HCT116 (cell line): ENCODE measurements around the gene SAC3D1. TPM values are rescaled to one million over a fixed set of nuclear protein-coding genes. Genes with fewer than 3 reads are reported as not detected.

Experiments used
- ATAC-seq: fragments of 200-7000 bp; cut with Tn5 transposase; 2 replicates; pipeline ENCODE4 v1.9.1; 2020; ENCODE audit warnings: mild to moderate bottlenecking, moderate library complexity
- BruUV-seq: library from RNA; stranded (reverse); fragments of 400-500 nt; replicated peaks from 2 replicates; lab custom pipeline; 2021; lab: Mats Ljungman, UMichigan
- CTCF ChIA-PET: fragments of 300-600 bp; sonication (Branson Sonifier 250); formaldehyde crosslinking; loops from one replicate; lab custom pipeline; 2021; ENCODE audit warnings: antibody characterized with exemption; lab: Charles Lee
- POLR2A ChIA-PET: fragments of 300-600, 350-600 bp; sonication (Branson Sonifier 250); formaldehyde crosslinking; loops from one replicate; lab custom pipeline; 2021; ENCODE audit warnings: antibody characterized with exemption; lab: Charles Lee
- RAD21 ChIA-PET, 2 experiments: fragments of 300-600 bp; sonication (Branson Sonifier 250); formaldehyde crosslinking; loops; one replicate each; lab custom pipeline; 2023; ENCODE audit warnings: low total read pairs in 2 of 2; ENCODE audit not compliant: uncharacterized antibody in 2 of 2, unreplicated experiment in 2 of 2, low non-redundant PET in 1 of 2; lab: Charles Lee
- DNase-seq: peaks from one replicate; pipeline ENCODE4 v3.0.0-alpha.2; 2010; ENCODE audit warnings: low read depth, low spot score
- H2AFZ ChIP-seq: fragments of 200-600 bp; shearing (Covaris generic), sonication (generic); 2 replicates; pipeline ENCODE4 v1.6.1; 2017; ENCODE audit warnings: low read depth, mixed run types, mixed read lengths, antibody characterized with exemption, low read length; ENCODE audit not compliant: poor library complexity, severe bottlenecking
- H3K27ac ChIP-seq: 2 replicates; pipeline ENCODE4 v1.5.1; 2012; ENCODE audit warnings: low read depth, low read length
- H3K27me3 ChIP-seq: fragments of 200-600 bp; sonication (generic); 2 replicates; pipeline ENCODE4 v1.6.1; 2016; ENCODE audit warnings: mixed run types, low read length, mixed read lengths; ENCODE audit not compliant: insufficient read depth
- H3K36me3 ChIP-seq, 2 experiments: fragments of 200-500 bp in 1 of 2; fragments of 200-600 bp in 1 of 2; sonication (Bioruptor generic) in 1 of 2; sonication (generic) in 1 of 2; 2 replicates each; pipeline versions ENCODE4 v1.5.1 to v1.6.1; 2014 to 2016; ENCODE audit warnings: low read length in 2 of 2, inconsistent platforms in 1 of 2, mixed read lengths in 1 of 2, mixed run types in 1 of 2; ENCODE audit not compliant: insufficient read depth in 2 of 2, control insufficient read depth in 1 of 2
- H3K4me1 ChIP-seq, 2 experiments: fragments of 200-600 bp in 1 of 2; sonication (generic) in 1 of 2; 2 replicates each; pipeline versions ENCODE4 v1.5.1 to v1.6.1; 2012 to 2017; ENCODE audit warnings: low read length in 2 of 2, inconsistent platforms in 1 of 2, mild to moderate bottlenecking in 1 of 2, mixed read lengths in 1 of 2, mixed run types in 1 of 2, moderate library complexity in 1 of 2; ENCODE audit not compliant: insufficient read depth in 2 of 2, control insufficient read depth in 1 of 2
- H3K4me2 ChIP-seq: fragments of 200-600 bp; sonication (generic); 2 replicates; pipeline ENCODE4 v1.6.1; 2017; ENCODE audit warnings: mixed run types, low read length, mixed read lengths
- H3K4me3 ChIP-seq, 2 experiments: fragments of 200-600 bp in 1 of 2; sonication (generic) in 1 of 2; replicated peaks in 1 of 2; 2 replicates each; pipeline ENCODE4 v1.5.1; 2011 to 2016; ENCODE audit warnings: low read length in 2 of 2, control low read depth in 1 of 2, low read depth in 1 of 2, mild to moderate bottlenecking in 1 of 2, mixed read lengths in 1 of 2, mixed run types in 1 of 2
- H3K79me2 ChIP-seq: fragments of 200-600 bp; sonication (generic); 2 replicates; pipeline ENCODE4 v1.6.1; 2017; ENCODE audit warnings: mild to moderate bottlenecking, mixed run types, low read length, moderate library complexity, mixed read lengths; ENCODE audit not compliant: insufficient read depth
- H3K9ac ChIP-seq: fragments of 200-600 bp; sonication (generic); 2 replicates; pipeline ENCODE4 v1.6.1; 2016; ENCODE audit warnings: low read length, mixed read lengths
- H3K9me2 ChIP-seq: fragments of 200-600 bp; sonication (generic), shearing (Covaris generic); 2 replicates; pipeline ENCODE4 v1.6.1; 2017; ENCODE audit warnings: mixed run types, mild to moderate bottlenecking, moderate library complexity; ENCODE audit not compliant: insufficient read depth
- H3K9me3 ChIP-seq, 2 experiments: fragments of 200-500 bp in 1 of 2; fragments of 200-600 bp in 1 of 2; sonication (Bioruptor generic) in 1 of 2; sonication (generic) in 1 of 2; 2 replicates each; pipeline ENCODE4 v1.6.1; 2014 to 2017; ENCODE audit warnings: low read length in 2 of 2, mixed read lengths in 2 of 2, inconsistent platforms in 1 of 2, low read depth in 1 of 2, mild to moderate bottlenecking in 1 of 2, mixed run types in 1 of 2, moderate library complexity in 1 of 2; ENCODE audit not compliant: control insufficient read depth in 1 of 2, insufficient read depth in 1 of 2
- H4K20me1 ChIP-seq: fragments of 200-600 bp; sonication (generic), shearing (Covaris generic); 2 replicates; pipeline ENCODE4 v1.6.1; 2017; ENCODE audit warnings: mixed run types, mild to moderate bottlenecking, moderate library complexity; ENCODE audit not compliant: insufficient read depth
- CBX3 ChIP-seq: IDR thresholded peaks from 2 replicates; pipeline ENCODE4 v1.6.1; 2012; ENCODE audit warnings: low read depth
- ELF1 ChIP-seq: IDR thresholded peaks from 2 replicates; pipeline ENCODE4 v1.6.1; 2012; ENCODE audit warnings: low read depth, borderline replicate concordance
- EZH2 ChIP-seq: fragments of 200-600 bp; sonication (generic); IDR thresholded peaks from 2 replicates; pipeline ENCODE4 v1.6.1; 2017; ENCODE audit warnings: antibody characterized with exemption, mixed run types
- EZH2phosphoT487 ChIP-seq: fragments of 200-600 bp; IDR thresholded peaks from 2 replicates; pipeline ENCODE4 v1.6.1; 2018; ENCODE audit warnings: antibody characterized with exemption, borderline replicate concordance
- FOSL1 ChIP-seq: IDR thresholded peaks from 2 replicates; pipeline ENCODE4 v1.6.1; 2012; ENCODE audit warnings: low read depth
- JUND ChIP-seq: IDR thresholded peaks from 2 replicates; pipeline ENCODE4 v1.6.1; 2012
- POLR2A ChIP-seq: IDR thresholded peaks from 2 replicates; pipeline ENCODE4 v1.7.0; 2011; ENCODE audit warnings: borderline replicate concordance; ENCODE audit not compliant: insufficient read depth, insufficient read length; ENCODE audit errors: extremely low read depth
- POLR2AphosphoS5 ChIP-seq: IDR thresholded peaks from 2 replicates; pipeline ENCODE4 v1.6.1; 2011; ENCODE audit warnings: mild to moderate bottlenecking, low read depth, low read length, moderate library complexity
- SIN3A ChIP-seq: IDR thresholded peaks from 2 replicates; pipeline ENCODE4 v1.6.1; 2012; ENCODE audit warnings: low read depth
- SP1 ChIP-seq: IDR thresholded peaks from 2 replicates; pipeline ENCODE4 v1.6.1; 2012; ENCODE audit warnings: low read depth
- SRF ChIP-seq: IDR thresholded peaks from 2 replicates; pipeline ENCODE4 v1.6.1; 2012; ENCODE audit warnings: low read depth
- ZFX ChIP-seq: fragments of 450-650 bp; IDR thresholded peaks from 2 replicates; pipeline ENCODE4 v1.6.1; 2017
- intact Hi-C: fragments of 100-400 bp; cut with micrococcal nuclease; formaldehyde crosslinking; loops from 2 replicates; pipeline ENCODE4 v1.10.0; 2022
- total RNA-seq: library from RNA; stranded (reverse); gene quantifications from one replicate; pipeline ENCODE4 v1.2.1, GENCODE V29; 2021; ENCODE audit not compliant: unreplicated experiment
- TF ChIP-seq, protein P1 (sequence below): IDR thresholded peaks from 2 replicates; pipeline ENCODE4 v1.6.1; 2011; ENCODE audit warnings: mild to moderate bottlenecking, low read length, moderate library complexity; ENCODE audit not compliant: insufficient replicate concordance; ENCODE audit errors: extremely low read depth
- TF ChIP-seq, protein P2 (sequence below): IDR thresholded peaks from 2 replicates; pipeline ENCODE4 v1.6.1; 2012
- TF ChIP-seq, protein P3 (sequence below): IDR thresholded peaks from 2 replicates; pipeline ENCODE4 v1.6.1; 2012; ENCODE audit warnings: low read depth

Gene SAC3D1
- total RNA-seq, 1 experiment from 2014 or later = 36.9 TPM

DNA sequence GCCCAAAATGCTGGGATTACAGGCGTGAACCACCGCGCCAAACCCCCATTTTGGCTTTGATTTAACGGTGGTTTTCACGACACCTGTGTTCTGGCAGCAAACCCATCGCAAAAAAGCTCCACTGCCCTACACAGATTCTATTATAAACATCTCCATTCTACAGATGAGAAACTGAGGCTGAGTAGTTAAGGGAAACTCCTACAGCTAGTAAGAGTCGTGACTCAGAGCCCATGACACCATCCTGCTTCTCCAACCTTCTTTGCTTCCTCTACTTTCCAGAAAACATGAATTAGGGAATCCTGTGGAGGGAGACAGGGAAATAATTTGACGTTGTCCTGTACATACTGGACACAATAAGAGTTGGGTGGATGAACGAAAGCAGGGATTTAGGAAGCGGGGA lies 14.2 kb upstream of the SAC3D1 start:
- intact Hi-C loops = loop anchor here (1.0 to 5.0 kb wide), 5 partner anchors 13 to 180 kb away; partner anchors contain the start of genes ARL2, ATG2A, CDCA5 and EHD1
- Histone ChIP-seq H3K9ac (peak overlapping the region; percentile 43), H3K9me2 (no peaks in the 10 kb centered on the region), H2AFZ (peak overlapping the region; percentile 18), H4K20me1 (no peaks in the 10 kb centered on the region), H3K4me1 (peaks cover 11 to 22% of the 10 kb centered on the region in 2 experiments; a peak in 3 of 4 replicates), H3K79me2 (no peaks in the 10 kb centered on the region), H3K36me3 (no peaks in the 10 kb centered on the region), H3K9me3 (no peaks in the 10 kb centered on the region), H3K27ac (peak overlapping the region; percentile 75), H3K27me3 (no peaks in the 10 kb centered on the region), H3K4me3 (peak overlapping the region; percentile 39 to 44), H3K4me2 (peak overlapping the region; percentile 71)
- ChIA-PET POLR2A (interaction anchor here (0.6 to 1.2 kb wide), 2 partner anchors 20 to 96 kb away, joined by 3 to 4 read pairs; no protein-coding TSS in a partner anchor), CTCF (interaction anchor here (1.2 to 1.6 kb wide), 2 partner anchors 12 to 85 kb away, joined by 4 to 5 read pairs; partner anchors contain the start of gene TM7SF2), RAD21 (no interaction called here)
- TF ChIP-seq FOSL1 = no peak
- no peak for TF ChIP-seq POLR2A
- TF ChIP-seq, protein P1, sequence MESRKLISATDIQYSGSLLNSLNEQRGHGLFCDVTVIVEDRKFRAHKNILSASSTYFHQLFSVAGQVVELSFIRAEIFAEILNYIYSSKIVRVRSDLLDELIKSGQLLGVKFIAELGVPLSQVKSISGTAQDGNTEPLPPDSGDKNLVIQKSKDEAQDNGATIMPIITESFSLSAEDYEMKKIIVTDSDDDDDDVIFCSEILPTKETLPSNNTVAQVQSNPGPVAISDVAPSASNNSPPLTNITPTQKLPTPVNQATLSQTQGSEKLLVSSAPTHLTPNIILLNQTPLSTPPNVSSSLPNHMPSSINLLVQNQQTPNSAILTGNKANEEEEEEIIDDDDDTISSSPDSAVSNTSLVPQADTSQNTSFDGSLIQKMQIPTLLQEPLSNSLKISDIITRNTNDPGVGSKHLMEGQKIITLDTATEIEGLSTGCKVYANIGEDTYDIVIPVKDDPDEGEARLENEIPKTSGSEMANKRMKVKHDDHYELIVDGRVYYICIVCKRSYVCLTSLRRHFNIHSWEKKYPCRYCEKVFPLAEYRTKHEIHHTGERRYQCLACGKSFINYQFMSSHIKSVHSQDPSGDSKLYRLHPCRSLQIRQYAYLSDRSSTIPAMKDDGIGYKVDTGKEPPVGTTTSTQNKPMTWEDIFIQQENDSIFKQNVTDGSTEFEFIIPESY = no peak
- TF ChIP-seq SRF = no peak
- TF ChIP-seq CBX3 = no peak
- no peak for TF ChIP-seq POLR2AphosphoS5
- TF ChIP-seq, protein P2, sequence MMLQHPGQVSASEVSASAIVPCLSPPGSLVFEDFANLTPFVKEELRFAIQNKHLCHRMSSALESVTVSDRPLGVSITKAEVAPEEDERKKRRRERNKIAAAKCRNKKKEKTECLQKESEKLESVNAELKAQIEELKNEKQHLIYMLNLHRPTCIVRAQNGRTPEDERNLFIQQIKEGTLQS = no peak
- TF ChIP-seq, protein P3, sequence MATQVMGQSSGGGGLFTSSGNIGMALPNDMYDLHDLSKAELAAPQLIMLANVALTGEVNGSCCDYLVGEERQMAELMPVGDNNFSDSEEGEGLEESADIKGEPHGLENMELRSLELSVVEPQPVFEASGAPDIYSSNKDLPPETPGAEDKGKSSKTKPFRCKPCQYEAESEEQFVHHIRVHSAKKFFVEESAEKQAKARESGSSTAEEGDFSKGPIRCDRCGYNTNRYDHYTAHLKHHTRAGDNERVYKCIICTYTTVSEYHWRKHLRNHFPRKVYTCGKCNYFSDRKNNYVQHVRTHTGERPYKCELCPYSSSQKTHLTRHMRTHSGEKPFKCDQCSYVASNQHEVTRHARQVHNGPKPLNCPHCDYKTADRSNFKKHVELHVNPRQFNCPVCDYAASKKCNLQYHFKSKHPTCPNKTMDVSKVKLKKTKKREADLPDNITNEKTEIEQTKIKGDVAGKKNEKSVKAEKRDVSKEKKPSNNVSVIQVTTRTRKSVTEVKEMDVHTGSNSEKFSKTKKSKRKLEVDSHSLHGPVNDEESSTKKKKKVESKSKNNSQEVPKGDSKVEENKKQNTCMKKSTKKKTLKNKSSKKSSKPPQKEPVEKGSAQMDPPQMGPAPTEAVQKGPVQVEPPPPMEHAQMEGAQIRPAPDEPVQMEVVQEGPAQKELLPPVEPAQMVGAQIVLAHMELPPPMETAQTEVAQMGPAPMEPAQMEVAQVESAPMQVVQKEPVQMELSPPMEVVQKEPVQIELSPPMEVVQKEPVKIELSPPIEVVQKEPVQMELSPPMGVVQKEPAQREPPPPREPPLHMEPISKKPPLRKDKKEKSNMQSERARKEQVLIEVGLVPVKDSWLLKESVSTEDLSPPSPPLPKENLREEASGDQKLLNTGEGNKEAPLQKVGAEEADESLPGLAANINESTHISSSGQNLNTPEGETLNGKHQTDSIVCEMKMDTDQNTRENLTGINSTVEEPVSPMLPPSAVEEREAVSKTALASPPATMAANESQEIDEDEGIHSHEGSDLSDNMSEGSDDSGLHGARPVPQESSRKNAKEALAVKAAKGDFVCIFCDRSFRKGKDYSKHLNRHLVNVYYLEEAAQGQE = no peak
- no peak for TF ChIP-seq JUND
- no peak for TF ChIP-seq EZH2
- TF ChIP-seq ELF1 = no peak
- no peak for TF ChIP-seq SIN3A
- no peak for TF ChIP-seq SP1
- no peak for TF ChIP-seq EZH2phosphoT487
- no peak for TF ChIP-seq ZFX
- DNase-seq = no peak
- peak; percentile 21 for ATAC-seq
- no TSS peak for BruUV-seq
